Neuronal stem cell (in vitro differentiated cells): ENCODE measurements around the gene KCNQ1.

Experiments used
- DNase-seq: peaks from one replicate; pipeline ENCODE4 v3.0.0-alpha.2; 2013; ENCODE audit warnings: low spot score
- H2AFZ ChIP-seq: one replicate; pipeline ENCODE4 v1.6.1; 2013; ENCODE audit warnings: mild to moderate bottlenecking, low read length, inconsistent platforms
- H2AK5ac ChIP-seq: 2 replicates; pipeline ENCODE4 v1.6.1; 2013; ENCODE audit warnings: low read depth, mild to moderate bottlenecking, inconsistent platforms, low read length, moderate library complexity, mixed read lengths
- H2BK120ac ChIP-seq: 2 replicates; pipeline ENCODE4 v1.6.1; 2013; ENCODE audit warnings: low read depth, mild to moderate bottlenecking, inconsistent platforms, low read length, moderate library complexity, mixed read lengths
- H2BK12ac ChIP-seq: one replicate; pipeline ENCODE4 v1.6.1; 2013; ENCODE audit warnings: low read length, inconsistent platforms
- H2BK15ac ChIP-seq: 2 replicates; pipeline ENCODE4 v1.6.1; 2013; ENCODE audit warnings: mild to moderate bottlenecking, low read length, inconsistent platforms, mixed read lengths
- H2BK5ac ChIP-seq: one replicate; pipeline ENCODE4 v1.6.1; 2013; ENCODE audit warnings: inconsistent platforms, mild to moderate bottlenecking, low read length, moderate library complexity
- H3K14ac ChIP-seq: one replicate; pipeline ENCODE4 v1.6.1; 2013; ENCODE audit warnings: low read length, inconsistent platforms
- H3K18ac ChIP-seq: 2 replicates; pipeline ENCODE4 v1.6.1; 2013; ENCODE audit warnings: low read length, inconsistent platforms
- H3K23ac ChIP-seq: 2 replicates; pipeline ENCODE4 v1.6.1; 2013; ENCODE audit warnings: low read depth, mild to moderate bottlenecking, mixed read lengths, low read length, inconsistent platforms; ENCODE audit not compliant: poor library complexity
- H3K27ac ChIP-seq: replicated peaks from 3 replicates; pipeline ENCODE4 v1.5.1; 2013; ENCODE audit warnings: low read length, inconsistent platforms
- H3K27me3 ChIP-seq, 3 experiments: 2 replicates each; pipeline ENCODE4 v1.6.1; 2013; ENCODE audit warnings: low read length in 3 of 3, mild to moderate bottlenecking in 2 of 3, inconsistent platforms in 1 of 3, low read depth in 1 of 3, mixed read lengths in 1 of 3, moderate library complexity in 1 of 3; ENCODE audit not compliant: control insufficient read depth in 3 of 3, insufficient read depth in 3 of 3
- H3K36me3 ChIP-seq, 2 donors: replicated peaks in 1 of 2; 2 replicates each; pipeline ENCODE4 v1.6.1; 2013; ENCODE audit warnings: low read length in 2 of 2; ENCODE audit not compliant: control insufficient read depth in 2 of 2, insufficient read depth in 2 of 2
- H3K4ac ChIP-seq: 2 replicates; pipeline ENCODE4 v1.6.1; 2013; ENCODE audit warnings: inconsistent platforms, mild to moderate bottlenecking, low read length, moderate library complexity
- H3K4me1 ChIP-seq, 2 donors: 1 replicate in 1 of 2; 2 replicates in 1 of 2; pipeline ENCODE4 v1.6.1; 2013; ENCODE audit warnings: low read length in 2 of 2, low read depth in 1 of 2; ENCODE audit not compliant: control insufficient read depth in 2 of 2, insufficient read depth in 1 of 2
- H3K4me2 ChIP-seq: one replicate; pipeline ENCODE4 v1.6.1; 2013; ENCODE audit warnings: mild to moderate bottlenecking, low read length, inconsistent platforms; ENCODE audit not compliant: insufficient read depth, poor library complexity, severe bottlenecking
- H3K4me3 ChIP-seq, 2 donors: 2 replicates each; pipeline ENCODE4 v1.5.1; 2013; ENCODE audit warnings: low read length in 2 of 2, mild to moderate bottlenecking in 2 of 2, inconsistent platforms in 1 of 2, moderate library complexity in 1 of 2
- H3K79me1 ChIP-seq: one replicate; pipeline ENCODE4 v1.6.1; 2013; ENCODE audit warnings: low read depth, mild to moderate bottlenecking, inconsistent platforms, low read length, moderate library complexity
- H3K9ac ChIP-seq: one replicate; pipeline ENCODE4 v1.6.1; 2013; ENCODE audit warnings: mild to moderate bottlenecking, low read depth, low read length, inconsistent platforms; ENCODE audit not compliant: poor library complexity
- H3K9me3 ChIP-seq, 2 donors: replicated peaks in 1 of 2; 2 replicates each; pipeline versions ENCODE3 to v1.6.1; 2013; ENCODE audit warnings: low read length in 2 of 2, mild to moderate bottlenecking in 2 of 2, inconsistent platforms in 1 of 2, low read depth in 1 of 2, mixed read lengths in 1 of 2, moderate library complexity in 1 of 2; ENCODE audit not compliant: control insufficient read depth in 2 of 2, insufficient read depth in 1 of 2
- H4K8ac ChIP-seq: one replicate; pipeline ENCODE4 v1.6.1; 2013; ENCODE audit warnings: low read depth, mild to moderate bottlenecking, inconsistent platforms, low read length, moderate library complexity
- H4K91ac ChIP-seq: one replicate; pipeline ENCODE4 v1.6.1; 2013; ENCODE audit warnings: low read length, low read depth, mild to moderate bottlenecking, inconsistent platforms; ENCODE audit not compliant: poor library complexity
- WGBS, 2 donors: extraction: QIAGEN DNeasy Blood & Tissue Kit; methylation state at CpG; one replicate each; pipeline ENCODE4 v1.1.7; 2013; ENCODE audit warnings: missing lambda C conversion rate in 2 of 2, mixed read lengths in 1 of 2; ENCODE audit not compliant: insufficient read length in 2 of 2, insufficient replicate concordance in 1 of 2; ENCODE audit errors: extremely low coverage in 2 of 2; 5-methylcytosine and 5-hydroxymethylcytosine counted together

The KCNQ1 gene

GRCh38 chr11:2701898-2702434, 257.2 kb downstream of the KCNQ1 start:
- Histone ChIP-seq H2BK120ac (no peak overlapping the region), H2AFZ (no peak overlapping the region), H2BK5ac (no peak overlapping the region), H3K4me1 (peaks cover 15 to 23% of the 10 kb centered on the region in 2 donors), H3K4me2 (no peak overlapping the region), H3K9me3 (peaks cover 2% of the 10 kb centered on the region in 2 donors), H3K27me3 (peaks cover 0 to 24% (median 12%) of the 10 kb centered on the region in 3 experiments), H3K4me3 (no peak overlapping the region), H3K79me1 (no peaks in the 10 kb centered on the region), H3K18ac (no peak overlapping the region), H3K27ac (no peak overlapping the region), H3K9ac (no peak overlapping the region), H3K36me3 (no peaks in the 10 kb centered on the region), H3K23ac (no peak overlapping the region), H4K8ac (no peak overlapping the region), H2AK5ac (no peak overlapping the region), H3K4ac (no peak overlapping the region), H3K14ac (no peak overlapping the region), H2BK12ac (no peak overlapping the region), H2BK15ac (no peak overlapping the region), H4K91ac (no peak overlapping the region)
- no CpG with 5 or more reads among the region's 5 CpGs for WGBS, 2 donors
- DNase-seq, result no peak

GRCh38 chr11:2702771-2703362, 258.1 kb downstream of the KCNQ1 start:
- no peak for DNase-seq
- no peak overlapping the region for H4K8ac ChIP-seq
- H2BK120ac ChIP-seq, result peak overlapping the region; percentile 38
- H3K4me3 ChIP-seq, result no peak overlapping the region
- H3K18ac ChIP-seq, result peak overlapping the region; percentile 86
- no peak overlapping the region for H3K9ac ChIP-seq
- H2AK5ac ChIP-seq, result peak overlapping the region; percentile 85
- H2BK12ac ChIP-seq, result peak overlapping the region; percentile 58
- H3K14ac ChIP-seq, result peak overlapping the region; percentile 57
- H3K23ac ChIP-seq, result no peak overlapping the region
- H3K4ac ChIP-seq, result no peak overlapping the region
- no CpG with 5 or more reads among the region's 17 CpGs for WGBS, 2 donors
- peak overlapping the region; percentile 1 for H2BK15ac ChIP-seq
- peak overlapping the region; percentile 59 for H2AFZ ChIP-seq
- no peak overlapping the region for H3K27ac ChIP-seq
- no peak overlapping the region for H2BK5ac ChIP-seq
- no peak overlapping the region for H4K91ac ChIP-seq
- no peak overlapping the region for H3K4me2 ChIP-seq
- no peaks in the 10 kb centered on the region for H3K36me3 ChIP-seq
- peaks cover 11 to 23% of the 10 kb centered on the region in 2 donors for H3K4me1 ChIP-seq
- H3K9me3 ChIP-seq, result peaks cover 2% of the 10 kb centered on the region in 2 donors
- peaks cover 0 to 29% (median 11%) of the 10 kb centered on the region in 3 experiments for H3K27me3 ChIP-seq
- H3K79me1 ChIP-seq, result no peaks in the 10 kb centered on the region

GRCh38 chr11:2703363-2704141, 258.7 kb downstream of the KCNQ1 start:
- Histone ChIP-seq H2BK120ac (peak overlapping the region; percentile 78), H3K14ac (peak overlapping the region; percentile 57), H4K8ac (no peak overlapping the region), H2BK5ac (no peak overlapping the region), H3K36me3 (no peaks in the 10 kb centered on the region), H2AK5ac (peak overlapping the region; percentile 85), H3K4ac (no peak overlapping the region), H3K9me3 (peaks cover 2% of the 10 kb centered on the region in 2 donors), H3K4me1 (peaks cover 11 to 23% of the 10 kb centered on the region in 2 donors), H2AFZ (peak overlapping the region; percentile 59), H3K79me1 (no peaks in the 10 kb centered on the region), H3K27me3 (peaks cover 0 to 36% (median 7%) of the 10 kb centered on the region in 3 experiments), H4K91ac (no peak overlapping the region), H3K4me3 (peak overlapping the region in 1 of 2 donors; percentile 7), H3K23ac (no peak overlapping the region), H3K9ac (peak overlapping the region; percentile 32), H3K27ac (no peak overlapping the region), H2BK15ac (peak overlapping the region; percentile 30), H2BK12ac (peak overlapping the region; percentile 30), H3K18ac (peak overlapping the region; percentile 54), H3K4me2 (no peak overlapping the region)
- DNase-seq, result no peak
- WGBS, 2 donors, result no CpG with 5 or more reads among the region's 16 CpGs

- WGBS, 2 donors, result no CpG with 5 or more reads among the region's 6 CpGs
- H3K4me1 ChIP-seq, result peaks cover 11 to 19% of the 10 kb centered on the region in 2 donors
- H3K9ac ChIP-seq, result no peak overlapping the region
- no peak overlapping the region for H3K4me2 ChIP-seq
- H2BK120ac ChIP-seq, result no peak overlapping the region
- H3K27me3 ChIP-seq, result peaks cover 0 to 38% (median 0%) of the 10 kb centered on the region in 3 experiments
- H2BK15ac ChIP-seq, result no peak overlapping the region
- H3K4me3 ChIP-seq, result no peak overlapping the region
- no peaks in the 10 kb centered on the region for H3K36me3 ChIP-seq
- no peak overlapping the region for H2AFZ ChIP-seq
- no peaks in the 10 kb centered on the region for H3K79me1 ChIP-seq
- no peak overlapping the region for H3K23ac ChIP-seq
- H3K27ac ChIP-seq, result no peak overlapping the region
- H3K4ac ChIP-seq, result no peak overlapping the region
- peak overlapping the region; percentile 34 for H2AK5ac ChIP-seq
- no peak overlapping the region for H2BK12ac ChIP-seq
- H3K9me3 ChIP-seq, result peaks cover 2% of the 10 kb centered on the region in 2 donors
- H3K18ac ChIP-seq, result no peak overlapping the region
- H4K8ac ChIP-seq, result no peak overlapping the region
- no peak for DNase-seq
- no peak overlapping the region for H3K14ac ChIP-seq
- H2BK5ac ChIP-seq, result no peak overlapping the region
- no peak overlapping the region for H4K91ac ChIP-seq
Measured at GRCh38 chr11:2704356-2704755, 259.5 kb downstream of the KCNQ1 start.
